Karpas-422 (cell line): ENCODE measurements around the gene TUBB4B. TPM values are rescaled to one million over a fixed set of nuclear protein-coding genes. Genes with fewer than 3 reads are reported as not detected.

ENCODE experiments used
- DNase-seq: peaks from one replicate; pipeline ENCODE4 v3.0.0-alpha.2; 2015
- H2AFZ ChIP-seq: fragments of 200-600 bp; sonication (generic); 2 replicates; pipeline ENCODE4 v1.6.1; 2014; ENCODE audit warnings: antibody characterized with exemption, low read length, mixed read lengths
- H3K27ac ChIP-seq: fragments of 200-600 bp; sonication (generic); 2 replicates; pipeline ENCODE4 v1.5.1; 2014; ENCODE audit warnings: mild to moderate bottlenecking, low read length, moderate library complexity
- H3K27me3 ChIP-seq: fragments of 200-600 bp; sonication (generic); 2 replicates; pipeline ENCODE4 v1.6.1; 2014; ENCODE audit warnings: low read length, mixed read lengths
- H3K36me3 ChIP-seq: fragments of 200-600 bp; sonication (generic); 2 replicates; pipeline ENCODE4 v1.6.1; 2014; ENCODE audit warnings: low read length, mixed read lengths; ENCODE audit not compliant: insufficient read depth
- H3K4me1 ChIP-seq: fragments of 200-600 bp; sonication (generic); 2 replicates; pipeline ENCODE4 v1.6.1; 2014; ENCODE audit warnings: mild to moderate bottlenecking, low read length, mixed read lengths
- H3K4me2 ChIP-seq: fragments of 200-600 bp; sonication (generic); 2 replicates; pipeline ENCODE4 v1.6.1; 2014; ENCODE audit warnings: low read length, low read depth, mild to moderate bottlenecking; ENCODE audit not compliant: poor library complexity, severe bottlenecking
- H3K4me3 ChIP-seq: fragments of 200-600 bp; sonication (generic); 2 replicates; pipeline ENCODE4 v1.5.1; 2014; ENCODE audit warnings: mild to moderate bottlenecking, antibody characterized with exemption, low read length, mixed read lengths
- H3K79me2 ChIP-seq: fragments of 200-600 bp; sonication (generic); 2 replicates; pipeline ENCODE4 v1.6.1; 2014; ENCODE audit warnings: mild to moderate bottlenecking, low read length, mixed read lengths
- H3K9ac ChIP-seq: fragments of 200-600 bp; sonication (generic); 2 replicates; pipeline ENCODE4 v1.6.0; 2014; ENCODE audit warnings: low read length
- H3K9me2 ChIP-seq: fragments of 200-600 bp; sonication (generic), shearing (Covaris generic); replicated peaks from 2 replicates; pipeline ENCODE4 v1.6.0; 2014; ENCODE audit warnings: mild to moderate bottlenecking, low read length, moderate library complexity; ENCODE audit not compliant: insufficient read depth
- H3K9me3 ChIP-seq: fragments of 300-700, 200-600 bp; sonication (generic); 2 replicates; pipeline ENCODE4 v1.6.1; 2014; ENCODE audit warnings: low read length, mixed read lengths
- H4K20me1 ChIP-seq: fragments of 200-600 bp; sonication (generic); 2 replicates; pipeline ENCODE4 v1.6.1; 2014; ENCODE audit warnings: mild to moderate bottlenecking, antibody characterized with exemption, low read length, low read depth; ENCODE audit not compliant: insufficient read depth
- total RNA-seq: library from RNA; depleted of rRNA; stranded (reverse); fragments of >200 nt; shearing (Covaris generic); gene quantifications from 2 replicates; pipeline ENCODE4 v1.2.3, GENCODE V29; 2014; ENCODE audit warnings: low replicate concordance

TUBB4B gene
- total RNA-seq, 1 experiment from 2014 or later, result 97.1 TPM

GRCh38 chr9:137232101-137232500 lies 9.0 kb upstream of the TUBB4B start:
- no peak overlapping the region for H2AFZ ChIP-seq
- H3K36me3 ChIP-seq, result no peaks in the 10 kb centered on the region
- peaks cover 31% of the 10 kb centered on the region for H3K4me1 ChIP-seq
- H3K27ac ChIP-seq, result no peak overlapping the region
- no peak for DNase-seq
- H3K9me3 ChIP-seq, result no peaks in the 10 kb centered on the region
- peaks cover 20% of the 10 kb centered on the region; the same call in 1 of the 2 replicates for H4K20me1 ChIP-seq
- H3K9ac ChIP-seq, result no peak overlapping the region
- H3K4me3 ChIP-seq, result no peak overlapping the region
- H3K79me2 ChIP-seq, result no peaks in the 10 kb centered on the region
- no peaks in the 10 kb centered on the region for H3K27me3 ChIP-seq
- H3K9me2 ChIP-seq, result no peaks in the 10 kb centered on the region
- no peak overlapping the region for H3K4me2 ChIP-seq

GRCh38 chr9:137232510-137232909 lies 8.6 kb upstream of the TUBB4B start:
- Histone ChIP-seq H4K20me1 (peaks cover 22% of the 10 kb centered on the region; the same call in 1 of the 2 replicates), H3K4me1 (peaks cover 35% of the 10 kb centered on the region), H3K36me3 (no peaks in the 10 kb centered on the region), H3K4me3 (no peak overlapping the region), H3K9me3 (no peaks in the 10 kb centered on the region), H2AFZ (no peak overlapping the region), H3K9ac (no peak overlapping the region), H3K9me2 (no peaks in the 10 kb centered on the region), H3K27me3 (no peaks in the 10 kb centered on the region), H3K27ac (no peak overlapping the region), H3K79me2 (no peaks in the 10 kb centered on the region), H3K4me2 (no peak overlapping the region)
- DNase-seq, result no peak

GRCh38 chr9:137233143-137233980 lies 7.7 kb upstream of the TUBB4B start:
- Histone ChIP-seq H3K27ac (no peak overlapping the region), H3K4me2 (no peak overlapping the region), H3K4me1 (peaks cover 43% of the 10 kb centered on the region), H3K36me3 (no peaks in the 10 kb centered on the region), H3K9me2 (no peaks in the 10 kb centered on the region), H3K27me3 (no peaks in the 10 kb centered on the region), H4K20me1 (peaks cover 30% of the 10 kb centered on the region; the same call in 1 of the 2 replicates), H3K4me3 (no peak overlapping the region), H3K79me2 (no peaks in the 10 kb centered on the region), H2AFZ (no peak overlapping the region), H3K9me3 (no peaks in the 10 kb centered on the region), H3K9ac (no peak overlapping the region)
- no peak for DNase-seq

- H3K27ac ChIP-seq, result no peak overlapping the region
- H3K4me1 ChIP-seq, result peaks cover 45% of the 10 kb centered on the region
- H2AFZ ChIP-seq, result no peak overlapping the region
- peaks cover 35% of the 10 kb centered on the region; the same call in 1 of the 2 replicates for H4K20me1 ChIP-seq
- H3K79me2 ChIP-seq, result no peaks in the 10 kb centered on the region
- H3K9ac ChIP-seq, result peak overlapping the region; percentile 43
- no peaks in the 10 kb centered on the region for H3K27me3 ChIP-seq
- H3K9me2 ChIP-seq, result no peaks in the 10 kb centered on the region
- DNase-seq, result no peak
- H3K9me3 ChIP-seq, result no peaks in the 10 kb centered on the region
- no peaks in the 10 kb centered on the region for H3K36me3 ChIP-seq
- peak overlapping the region; percentile 45; the same call in 1 of the 2 replicates for H3K4me3 ChIP-seq
- peak overlapping the region; percentile 70 for H3K4me2 ChIP-seq
Observed at GRCh38 chr9:137234055-137234697, 6.9 kb upstream of the TUBB4B start.

- peaks cover 49% of the 10 kb centered on the region for H3K4me1 ChIP-seq
Observed at GRCh38 chr9:137234758-137235423, 6.2 kb upstream of the TUBB4B start.

GRCh38 chr9:137235424-137236237 lies 5.5 kb upstream of the TUBB4B start:
- no peaks in the 10 kb centered on the region for H3K9me3 ChIP-seq
- peaks cover 54% of the 10 kb centered on the region for H3K4me1 ChIP-seq
- no peaks in the 10 kb centered on the region for H3K36me3 ChIP-seq
- H2AFZ ChIP-seq, result no peak overlapping the region
- H3K9ac ChIP-seq, result peak overlapping the region; percentile 43
- H3K4me3 ChIP-seq, result peak overlapping the region; percentile 45; the same call in 1 of the 2 replicates
- peaks cover 35% of the 10 kb centered on the region; the same call in 1 of the 2 replicates for H4K20me1 ChIP-seq
- DNase-seq, result no peak
- no peak overlapping the region for H3K27ac ChIP-seq
- no peaks in the 10 kb centered on the region for H3K9me2 ChIP-seq
- peak overlapping the region; percentile 70 for H3K4me2 ChIP-seq
- H3K27me3 ChIP-seq, result no peaks in the 10 kb centered on the region
- no peaks in the 10 kb centered on the region for H3K79me2 ChIP-seq

More at GRCh38 chr9:137234758-137235423, 6.2 kb upstream of the TUBB4B start:
- peak; percentile 85 for DNase-seq
- peak overlapping the region; percentile 70 for H3K4me2 ChIP-seq
- no peaks in the 10 kb centered on the region for H3K27me3 ChIP-seq
- no peak overlapping the region for H3K27ac ChIP-seq
- no peaks in the 10 kb centered on the region for H3K9me3 ChIP-seq
- peak overlapping the region; percentile 43 for H3K9ac ChIP-seq
- H3K79me2 ChIP-seq, result no peaks in the 10 kb centered on the region
- H3K9me2 ChIP-seq, result no peaks in the 10 kb centered on the region
- no peak overlapping the region for H2AFZ ChIP-seq
- H3K4me3 ChIP-seq, result peak overlapping the region; percentile 45
- no peaks in the 10 kb centered on the region for H3K36me3 ChIP-seq
- peaks cover 35% of the 10 kb centered on the region; the same call in 1 of the 2 replicates for H4K20me1 ChIP-seq

GRCh38 chr9:137236238-137236935 lies 4.7 kb upstream of the TUBB4B start:
- Histone ChIP-seq H3K9me3 (no peaks in the 10 kb centered on the region), H3K9me2 (no peaks in the 10 kb centered on the region), H3K27ac (no peak overlapping the region), H3K36me3 (no peaks in the 10 kb centered on the region), H2AFZ (no peak overlapping the region), H3K4me1 (peaks cover 54% of the 10 kb centered on the region), H3K79me2 (no peaks in the 10 kb centered on the region), H3K4me3 (peak overlapping the region; percentile 30; the same call in 1 of the 2 replicates), H3K9ac (peak overlapping the region; percentile 36), H3K4me2 (peak overlapping the region; percentile 52), H4K20me1 (peaks cover 35% of the 10 kb centered on the region; the same call in 1 of the 2 replicates), H3K27me3 (no peaks in the 10 kb centered on the region)
- peak; percentile 95 for DNase-seq
